Skin of body (tissue), 2 donors: ENCODE data around the gene TSPY9. TPM values are rescaled to one million over a fixed set of nuclear protein-coding genes. Genes with fewer than 3 reads are reported as not detected.
"Not testable (repeated sequence)": the region's sequence is repeated elsewhere in the genome, so short reads cannot be mapped to it uniquely, and the experiment has no call there.

ENCODE experiments used
- DNase-seq: peaks from one replicate; lab custom pipeline; 2025; lab: John Stamatoyannopoulos, UW
- total RNA-seq: library from RNA; depleted of rRNA; stranded (reverse); fragments of >200 nt; gene quantifications from one replicate; pipeline ENCODE4 v1.2.3, GENCODE V29; 2014

The TSPY9 gene
- total RNA-seq: not detected

- DNase-seq: not testable (repeated sequence)
These were observed at the start of gene TSPY9 for GRCh38 chrY:9486967-9487366. TSPY9 (plus strand) TSS chrY:9487267; CDS start chrY:9487313, 46 bp downstream.

GRCh38 chrY:9466655-9467054 is 20.4 kb upstream of the TSPY9 start, which contains the start of gene TSPY1:
TSPY1 (plus strand) TSS chrY:9466955; CDS start chrY:9467001, 46 bp downstream.
- not testable (repeated sequence) for DNase-seq

DNA sequence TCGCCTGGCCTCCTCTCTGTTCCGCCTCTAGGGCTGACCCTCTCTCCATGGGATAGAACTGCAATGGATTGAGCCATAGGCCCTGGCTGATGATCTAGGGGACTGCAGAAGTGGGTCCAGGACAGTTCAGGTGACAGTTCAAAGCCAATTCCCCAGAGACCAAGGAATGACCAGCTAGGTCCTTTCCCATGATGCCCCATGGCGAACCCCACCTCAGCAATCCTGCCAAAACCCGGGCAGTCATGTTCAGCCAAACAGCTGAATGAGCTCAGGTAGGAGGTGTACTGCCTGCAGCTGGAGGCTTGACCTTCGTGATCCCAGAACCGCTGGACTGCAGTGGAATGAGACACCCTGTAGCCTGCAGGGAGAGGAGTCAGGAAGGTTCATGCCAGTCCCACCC is 17.3 kb downstream of the TSPY9 start:
- not testable (repeated sequence) for DNase-seq

DNA sequence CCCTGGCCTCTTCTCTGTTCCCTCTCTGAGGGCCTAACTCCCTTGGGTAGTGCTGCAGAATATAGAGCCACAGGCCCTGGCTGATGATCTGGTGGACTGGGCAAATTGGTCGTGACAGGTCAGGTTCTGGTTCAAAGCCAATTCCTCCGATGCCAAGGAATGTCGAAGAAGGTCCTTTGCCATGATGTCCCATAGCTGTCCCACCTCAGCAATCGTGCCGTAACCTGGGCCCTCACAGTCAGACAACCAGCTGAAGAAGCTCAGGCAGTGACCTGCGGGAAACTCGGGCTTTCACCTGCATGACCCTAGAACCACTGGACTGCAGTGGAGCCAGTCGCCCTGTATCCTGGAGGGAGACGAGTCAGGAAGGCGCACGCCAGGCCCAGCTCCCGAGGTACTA is 29.2 kb downstream of the TSPY9 start:
- DNase-seq: not testable (repeated sequence)

DNA sequence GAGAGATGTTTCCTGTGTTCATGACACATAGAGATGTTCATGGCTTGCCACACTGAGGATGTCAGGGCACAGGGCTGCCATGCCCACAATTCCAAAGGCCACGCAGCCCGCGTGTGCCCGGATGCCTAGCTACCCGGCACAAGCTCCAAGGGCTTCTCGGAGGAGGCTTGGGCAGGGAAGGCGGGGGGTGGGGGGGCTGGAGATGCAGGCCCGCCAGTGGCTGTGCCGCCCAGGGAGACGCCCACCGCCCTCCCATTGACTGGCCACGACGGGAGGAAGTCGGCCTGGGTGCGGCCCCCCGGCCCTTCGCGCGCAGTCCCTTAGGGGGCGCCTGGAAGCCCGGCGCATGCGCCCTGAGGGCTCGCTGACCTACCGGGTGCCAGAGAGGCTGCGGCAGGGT is 40.5 kb downstream of the TSPY9 start, which contains the start of gene TSPY10:
TSS of gene TSPY10 (plus strand) at position 301 of the 400 bp plus-strand sequence. CDS start at position 347, 46 bp downstream.
- DNase-seq: not testable (repeated sequence)

Other genes starting within 250 kb of the TSPY9 start
- not detected for gene TSPY4, start 149.8 kb upstream of the TSPY9 start, total RNA-seq
- not detected for gene TSPY8, start 129.5 kb upstream of the TSPY9 start, total RNA-seq
- gene TSPY3, start 88.8 kb upstream of the TSPY9 start, total RNA-seq: not detected
- not detected for gene TSPY1, start 20.3 kb upstream of the TSPY9 start, total RNA-seq
- not detected for gene TSPY10, start 40.6 kb downstream of the TSPY9 start, total RNA-seq